HUDEP-2 (cell line): ENCODE results near the gene SAMD8.
"Not testable (repeated sequence)": the region's sequence is repeated elsewhere in the genome, so short reads cannot be mapped to it uniquely, and the experiment has no call there.

Source experiments
- DNase-seq, 76 experiments: peaks; one replicate each; lab custom pipeline; 2025; ENCODE audit not compliant: unreplicated experiment in 76 of 76; lab: John Stamatoyannopoulos, UW

The SAMD8 gene

GRCh38 chr10:75189266-75190096, 78.0 kb downstream of the SAMD8 start:
- no peak for DNase-seq

DNA sequence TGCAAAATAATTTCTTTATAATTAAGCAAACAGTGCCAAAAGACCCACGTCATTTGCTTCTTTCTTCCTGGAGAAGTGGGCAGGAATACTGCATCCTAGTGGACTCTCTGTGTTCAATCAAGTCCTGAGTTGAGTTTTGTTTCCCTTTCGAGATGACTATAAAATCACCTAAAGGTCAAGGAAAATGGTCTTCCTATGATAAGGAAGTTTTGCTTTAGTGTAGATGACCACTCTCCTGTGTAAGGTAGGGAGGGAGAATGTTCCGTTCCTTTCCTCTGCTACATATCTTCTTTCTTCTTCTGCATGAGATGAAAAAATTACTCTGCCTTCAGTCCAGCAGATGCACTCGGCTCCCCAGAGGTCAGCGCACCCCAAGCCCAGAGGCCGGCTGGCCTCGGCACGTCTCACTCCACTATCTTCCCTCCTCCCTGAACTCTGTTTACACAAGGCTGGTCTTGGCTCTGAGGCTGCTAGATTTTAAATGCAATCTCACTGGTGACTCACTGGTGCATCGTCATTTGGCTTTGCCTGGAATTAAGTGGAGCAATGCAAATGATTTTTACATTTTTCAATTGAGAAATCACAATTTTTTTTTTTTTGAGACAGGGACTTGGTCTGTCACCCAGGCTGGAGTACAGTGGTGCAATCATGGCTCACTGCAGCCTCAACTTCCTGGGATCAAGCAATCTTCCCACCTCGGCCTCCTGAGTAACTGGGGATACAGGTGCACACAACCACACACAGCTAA, 80.5 kb downstream of the SAMD8 start:
- DNase-seq: no peak

DNA sequence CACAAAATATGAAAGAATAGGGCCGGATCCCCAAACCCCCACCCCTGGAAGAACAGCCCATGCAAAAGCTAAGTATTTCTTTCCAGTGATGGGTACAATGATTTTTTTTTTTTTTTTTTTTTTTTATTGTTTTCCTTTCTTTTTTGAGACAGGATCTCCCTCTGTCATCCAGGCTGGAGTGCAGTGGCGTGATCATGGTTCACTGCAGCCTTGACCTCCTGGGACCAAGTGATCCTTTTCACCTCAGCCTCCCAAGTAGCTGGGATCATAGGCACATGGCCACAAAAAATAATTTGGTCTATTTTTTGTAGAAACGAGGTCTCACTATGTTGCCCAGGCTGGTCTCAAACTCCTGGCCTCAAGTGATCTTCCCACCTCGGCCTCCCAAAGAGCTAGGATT, 83.2 kb downstream of the SAMD8 start:
- not testable (repeated sequence) for DNase-seq

DNA sequence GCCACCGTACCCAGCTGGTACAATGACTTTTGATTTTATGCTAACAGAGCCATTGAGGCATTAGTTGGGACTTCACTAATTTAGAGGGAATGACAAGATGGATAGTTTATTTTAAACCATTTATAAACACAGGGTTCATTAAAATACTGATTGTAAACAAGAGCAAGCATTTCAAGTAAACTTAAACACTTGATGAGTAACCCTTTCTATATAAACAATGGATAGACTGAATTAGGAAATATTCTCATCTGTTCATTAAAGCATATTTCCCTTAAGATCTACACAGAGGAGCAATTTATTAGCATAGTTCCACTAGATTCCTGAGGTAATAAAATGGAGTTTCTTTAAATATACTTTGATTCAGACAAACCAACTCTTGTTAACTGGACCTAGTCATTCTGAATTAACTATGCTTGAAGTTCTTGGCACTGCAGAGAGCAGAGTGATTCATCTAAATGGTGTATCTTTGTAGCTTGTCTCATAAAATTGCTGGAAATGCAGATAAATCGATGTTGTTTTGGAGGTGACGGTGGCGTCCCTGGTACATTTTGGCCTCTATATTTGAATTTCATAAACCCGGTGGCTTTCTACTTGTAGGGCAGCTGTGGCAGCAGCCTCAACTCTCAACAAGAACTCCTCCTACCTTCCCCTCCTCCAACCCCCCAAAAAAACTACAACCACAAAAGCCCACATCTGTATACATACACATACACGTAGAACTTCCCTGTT, 83.7 kb downstream of the SAMD8 start:
- DNase-seq: no peak

DNA sequence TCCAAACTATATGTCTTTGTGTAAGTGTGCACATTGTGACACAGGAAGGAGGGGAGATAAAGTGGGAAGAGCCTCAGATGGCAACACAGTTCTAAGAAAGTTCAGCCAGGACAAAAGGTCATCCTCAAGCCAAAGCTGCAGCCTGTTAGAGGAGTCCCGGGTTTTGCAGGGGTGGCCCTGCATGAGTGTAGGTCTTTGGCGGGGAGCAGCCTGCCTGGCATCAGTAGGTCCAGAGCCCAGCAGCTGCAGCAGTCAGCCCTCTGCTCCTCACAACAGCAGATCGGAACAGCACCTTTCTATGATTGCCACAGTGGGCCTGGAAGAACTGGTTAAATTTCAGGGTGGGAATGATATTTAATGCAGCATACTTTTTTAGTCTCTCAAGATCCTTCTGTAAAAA, 85.6 kb downstream of the SAMD8 start:
- no peak for DNase-seq

DNA sequence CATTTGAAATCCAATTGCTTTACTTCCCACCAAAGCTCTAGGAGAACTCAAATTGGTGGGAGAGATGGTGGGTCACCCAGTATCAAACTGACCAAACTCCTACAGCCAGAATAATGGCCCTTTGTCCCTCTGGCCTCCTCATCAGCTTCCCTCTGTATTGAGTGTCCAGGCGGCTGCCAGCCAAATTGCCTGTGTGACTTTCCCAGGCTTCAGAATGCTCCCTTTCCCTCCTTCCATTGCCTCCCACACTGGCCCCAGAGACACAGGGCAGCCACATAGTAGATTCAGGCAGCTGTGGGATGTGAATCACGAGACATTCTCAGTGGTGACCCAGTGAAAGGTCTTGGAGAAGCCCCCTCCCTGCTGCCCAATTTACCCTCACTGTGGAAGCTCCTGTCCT, 86.5 kb downstream of the SAMD8 start:
- DNase-seq: no peak

- DNase-seq: not testable (repeated sequence)
Measured at GRCh38 chr10:75199949-75200348, 88.5 kb downstream of the SAMD8 start.

DNA sequence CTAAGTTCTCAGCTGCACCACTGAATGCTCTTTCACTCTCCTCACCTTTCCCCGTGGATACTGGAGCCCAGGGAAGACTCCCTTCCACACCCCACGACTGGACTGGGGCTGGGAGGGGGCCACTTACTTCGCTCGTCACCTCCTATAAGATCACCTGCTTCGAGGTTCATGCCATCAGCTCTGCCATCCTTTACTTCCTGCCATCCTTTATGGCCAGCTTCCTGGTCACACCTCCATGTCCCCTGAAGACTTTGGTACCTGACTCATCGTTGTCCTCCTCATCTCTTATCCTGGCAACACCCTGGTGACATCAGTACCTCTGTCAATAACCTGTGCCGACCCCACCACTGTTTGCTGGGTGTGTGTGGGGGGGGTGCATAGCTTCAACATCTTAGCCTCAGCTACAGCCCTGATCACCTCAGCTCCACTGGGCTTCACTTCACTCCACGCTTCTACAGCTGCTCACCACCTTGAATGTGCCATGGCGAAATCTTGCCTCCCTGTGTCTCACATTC, 90.4 kb downstream of the SAMD8 start:
- DNase-seq: no peak

DNA sequence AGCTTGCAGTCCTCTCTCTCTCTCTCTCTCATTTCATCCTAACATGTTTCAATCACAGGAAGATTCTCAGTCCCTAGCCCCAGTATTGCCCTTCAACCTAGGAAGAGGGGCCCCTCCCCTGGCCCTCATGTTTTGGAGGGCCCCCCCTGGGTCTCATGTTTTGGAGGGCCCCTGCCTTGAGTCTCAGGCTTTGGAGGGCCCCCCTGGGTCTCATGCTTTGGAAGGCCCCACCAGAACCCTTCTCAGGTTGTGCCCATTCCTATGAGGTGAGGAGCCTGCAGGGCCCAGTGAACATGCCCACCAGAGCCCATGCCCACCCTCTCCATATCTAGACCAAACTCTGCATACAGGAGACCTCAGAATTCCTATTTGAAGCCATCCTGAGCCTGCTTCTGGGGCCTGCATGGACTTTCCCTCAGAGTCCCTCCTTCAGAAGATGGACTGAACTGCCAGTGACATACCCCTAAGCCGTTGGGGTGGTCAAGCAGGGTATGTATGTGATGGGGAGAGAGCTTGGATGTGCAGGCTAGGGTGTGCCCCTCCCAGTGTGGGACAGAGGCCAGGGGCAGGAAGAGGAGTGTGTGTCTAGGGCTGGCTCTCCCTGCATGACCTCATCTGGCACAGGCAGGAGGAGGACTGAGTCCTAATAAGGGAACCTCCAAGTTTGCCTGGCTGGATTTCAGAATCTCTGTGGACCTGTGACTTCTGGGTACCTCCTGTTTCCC, 91.0 kb downstream of the SAMD8 start:
- peak in 2 of 76 experiments; percentile 4 to 9 for DNase-seq

- DNase-seq: not testable (repeated sequence)
Measured at GRCh38 chr10:75203046-75203620, 91.7 kb downstream of the SAMD8 start.

- no peak for DNase-seq
Measured at GRCh38 chr10:75203724-75204123, 92.3 kb downstream of the SAMD8 start.

DNA sequence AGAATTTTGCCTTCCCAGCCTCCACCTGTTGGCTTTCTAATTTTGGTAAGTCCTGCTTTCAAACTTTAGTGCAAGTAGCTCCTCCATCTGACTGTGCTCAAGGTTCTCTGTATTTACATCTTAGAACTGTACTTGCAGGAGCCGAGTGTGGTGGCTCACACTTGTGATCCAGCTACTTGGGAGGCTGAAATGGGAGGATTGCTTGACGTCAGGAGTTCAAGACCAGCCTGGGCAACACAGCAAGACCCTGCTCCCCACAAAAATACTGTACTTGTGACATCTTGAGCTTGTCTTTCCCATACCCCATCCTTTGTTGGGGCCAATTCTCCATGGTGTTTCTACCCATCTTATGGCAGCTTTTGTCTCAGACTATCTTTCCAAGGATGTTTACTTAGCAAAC, 94.5 kb downstream of the SAMD8 start:
- DNase-seq: no peak

- not testable (repeated sequence) for DNase-seq
Measured at GRCh38 chr10:75206638-75207037, 95.2 kb downstream of the SAMD8 start.

DNA sequence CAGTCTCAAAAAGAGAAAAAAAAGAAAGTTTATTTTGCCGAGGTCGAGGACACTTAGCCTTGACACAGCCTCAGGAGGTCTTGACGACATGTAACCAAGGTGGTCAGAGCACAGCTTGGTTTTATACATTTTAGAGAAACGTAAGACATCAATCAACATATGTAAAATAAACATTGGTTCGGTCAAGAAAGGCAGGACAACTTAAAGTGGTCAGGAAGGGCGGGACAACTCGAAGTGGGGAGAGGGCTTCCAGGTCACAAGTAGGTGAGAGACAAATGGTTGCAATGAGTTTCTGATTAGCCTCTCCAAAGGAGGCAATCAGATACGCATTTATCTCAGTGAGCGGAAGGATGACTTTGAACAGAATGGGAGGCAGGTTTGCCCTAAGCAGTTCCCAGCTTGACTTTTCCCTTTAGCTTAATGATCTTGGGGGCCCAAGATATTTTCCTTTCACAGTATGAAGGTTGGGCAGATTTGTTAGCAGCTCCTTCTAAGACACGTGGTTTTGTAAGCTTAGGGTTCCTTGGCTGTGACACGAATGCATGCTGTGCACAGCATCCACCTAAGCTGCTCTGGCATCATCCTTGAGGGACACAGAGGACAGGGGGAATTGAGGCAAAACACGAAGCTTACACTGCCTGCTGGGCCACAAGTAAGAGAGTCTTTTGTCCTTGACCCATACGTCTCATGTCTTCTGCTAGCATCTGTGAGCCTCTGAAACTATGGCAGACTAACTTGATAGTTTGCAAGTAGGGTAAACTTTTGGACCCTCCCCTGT, 95.8 kb downstream of the SAMD8 start:
- no peak for DNase-seq

GRCh38 chr10:75207857-75208144, 96.3 kb downstream of the SAMD8 start:
- DNase-seq: no peak

- DNase-seq: no peak
Measured at GRCh38 chr10:75208181-75208580, 96.7 kb downstream of the SAMD8 start.

GRCh38 chr10:75209086-75209920, 97.8 kb downstream of the SAMD8 start:
- peak in 1 of 76 experiments; percentile 33 for DNase-seq

- DNase-seq: peak in 61 of 76 experiments; percentile 5 to 71 (median 46)
Measured at GRCh38 chr10:75209921-75210281, 98.4 kb downstream of the SAMD8 start.
